Lower leg skin (tissue), 4 donors: ENCODE measurements around the gene BAZ1A. TPM values are rescaled to one million over a fixed set of nuclear protein-coding genes. Genes with fewer than 3 reads are reported as not detected.

Source experiments
- DNase-seq, 2 donors: peaks; one replicate each; pipeline ENCODE4 v3.0.0-alpha.2; 2019; ENCODE audit warnings: low spot score in 2 of 2
- H3K4me3 ChIP-seq: fragments of 200-600 bp; sonication (generic); 2 replicates; pipeline ENCODE4 v1.5.1; 2017; ENCODE audit warnings: mild to moderate bottlenecking, low read depth; ENCODE audit not compliant: poor library complexity, severe bottlenecking
- POLR2A ChIP-seq, 2 donors: fragments of 450-650 bp; IDR thresholded peaks; one replicate each; pipeline ENCODE4 v1.6.1; 2016 to 2017; ENCODE audit warnings: antibody characterized with exemption in 2 of 2, mild to moderate bottlenecking in 1 of 2, moderate library complexity in 1 of 2
- WGBS, 2 donors: methylation state at CpG; one replicate each; pipeline ENCODE4 v1.1.5; 2018; 5-methylcytosine and 5-hydroxymethylcytosine counted together
- intact Hi-C: fragments of 100-400 bp; cut with DNase I; formaldehyde crosslinking; loops from one replicate; pipeline ENCODE4 v1.15.0; 2023; ENCODE audit warnings: low total_unique reads
- total RNA-seq, 4 donors: library from RNA; depleted of rRNA; stranded (reverse); fragments of >200 nt; gene quantifications; one replicate each; pipeline ENCODE4 v1.1.0, GENCODE V29; 2016
- TF ChIP-seq, protein P1 (sequence below), 3 donors: fragments of 450-650 bp; IDR thresholded peaks; one replicate each; pipeline ENCODE4 v1.5.1; 2016; ENCODE audit warnings: antibody characterized with exemption in 3 of 3, mild to moderate bottlenecking in 3 of 3, moderate library complexity in 2 of 3

BAZ1A gene
- total RNA-seq, 4 donors from 2014 or later = 27.7 to 47.9 (median 42.1) TPM

DNA sequence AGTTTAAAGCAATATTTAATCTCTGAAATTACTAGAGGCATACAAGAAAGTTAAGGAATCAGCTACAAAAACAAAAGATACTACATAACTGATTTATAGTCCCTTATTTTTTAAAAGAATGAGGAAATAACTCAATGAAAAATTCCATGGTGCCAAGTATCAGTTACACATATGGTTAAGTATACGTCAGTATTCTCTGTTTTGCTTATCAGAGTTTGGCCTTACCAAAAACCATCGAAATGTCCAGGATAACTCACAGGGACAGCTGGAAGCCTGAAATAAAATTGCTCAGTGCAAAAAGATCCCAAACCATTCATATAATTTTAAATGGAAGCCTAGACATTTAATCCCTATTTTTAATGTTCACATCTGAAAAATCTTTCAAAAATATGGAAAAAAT is 164.4 kb downstream of the BAZ1A start:
- H3K4me3 ChIP-seq = no peak overlapping the region
- 62 to 64% methylated on average over 2 of the region's 2 CpGs for WGBS, 2 donors
- DNase-seq = no peak
- intact Hi-C loops = no loop called here
- TF ChIP-seq, protein P1, sequence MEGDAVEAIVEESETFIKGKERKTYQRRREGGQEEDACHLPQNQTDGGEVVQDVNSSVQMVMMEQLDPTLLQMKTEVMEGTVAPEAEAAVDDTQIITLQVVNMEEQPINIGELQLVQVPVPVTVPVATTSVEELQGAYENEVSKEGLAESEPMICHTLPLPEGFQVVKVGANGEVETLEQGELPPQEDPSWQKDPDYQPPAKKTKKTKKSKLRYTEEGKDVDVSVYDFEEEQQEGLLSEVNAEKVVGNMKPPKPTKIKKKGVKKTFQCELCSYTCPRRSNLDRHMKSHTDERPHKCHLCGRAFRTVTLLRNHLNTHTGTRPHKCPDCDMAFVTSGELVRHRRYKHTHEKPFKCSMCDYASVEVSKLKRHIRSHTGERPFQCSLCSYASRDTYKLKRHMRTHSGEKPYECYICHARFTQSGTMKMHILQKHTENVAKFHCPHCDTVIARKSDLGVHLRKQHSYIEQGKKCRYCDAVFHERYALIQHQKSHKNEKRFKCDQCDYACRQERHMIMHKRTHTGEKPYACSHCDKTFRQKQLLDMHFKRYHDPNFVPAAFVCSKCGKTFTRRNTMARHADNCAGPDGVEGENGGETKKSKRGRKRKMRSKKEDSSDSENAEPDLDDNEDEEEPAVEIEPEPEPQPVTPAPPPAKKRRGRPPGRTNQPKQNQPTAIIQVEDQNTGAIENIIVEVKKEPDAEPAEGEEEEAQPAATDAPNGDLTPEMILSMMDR (IDR thresholded peaks at IDR 0.05) = no peak
- no peak for TF ChIP-seq POLR2A (IDR thresholded peaks at IDR 0.05)

DNA sequence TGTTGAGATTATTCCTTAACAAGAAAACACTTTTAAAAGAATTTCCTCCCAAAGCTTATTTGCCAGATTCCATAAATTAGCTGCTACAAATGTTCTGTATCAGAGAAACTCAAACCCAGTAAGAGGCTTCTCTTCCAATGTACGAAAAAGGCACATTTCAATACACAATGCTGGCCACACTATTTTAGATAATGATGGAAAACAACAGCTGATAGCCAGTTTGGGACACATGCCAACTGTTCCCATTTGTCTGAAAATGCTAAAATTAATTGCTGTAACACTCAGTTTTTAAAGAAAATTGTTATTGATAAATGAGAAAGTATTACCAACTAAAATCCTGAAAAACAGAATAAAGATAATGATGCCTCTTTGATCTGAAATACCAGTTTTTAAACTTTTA is 165.2 kb downstream of the BAZ1A start:
- no peak overlapping the region for H3K4me3 ChIP-seq
- intact Hi-C loops = no loop called here
- TF ChIP-seq, protein P1 (IDR thresholded peaks at IDR 0.05) = no peak
- no peak for TF ChIP-seq POLR2A (IDR thresholded peaks at IDR 0.05)
- no peak for DNase-seq
- WGBS, 2 donors = 55 to 81% methylated on average over 1 of the region's 1 CpG

DNA sequence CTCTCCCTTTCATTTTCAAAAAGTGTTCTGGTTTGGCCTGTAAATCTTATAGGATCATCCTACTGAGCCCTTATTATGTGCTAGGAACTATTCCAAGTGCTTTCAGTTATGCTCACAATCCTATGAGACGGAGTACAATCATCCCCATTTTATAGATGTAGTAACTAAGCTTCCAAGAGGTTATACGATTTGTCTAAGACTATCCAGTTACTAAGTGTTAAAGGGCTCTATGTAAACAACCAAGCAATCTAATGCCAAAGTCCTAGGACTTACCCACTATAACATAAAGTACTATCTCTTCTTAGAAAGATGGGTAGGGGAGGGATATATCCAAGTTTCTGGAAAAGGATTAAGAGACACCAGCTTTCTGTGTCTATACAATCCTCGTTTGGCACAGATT is 167.4 kb downstream of the BAZ1A start:
- 91% methylated on average over 3 of the region's 3 CpGs for WGBS, 2 donors
- no peak overlapping the region for H3K4me3 ChIP-seq
- DNase-seq = no peak
- TF ChIP-seq, protein P1 (IDR thresholded peaks at IDR 0.05) = no peak
- no peak for TF ChIP-seq POLR2A (IDR thresholded peaks at IDR 0.05)
- intact Hi-C loops = no loop called here

Other genes starting within 250 kb of the BAZ1A start
- 10 to 100 TPM; 66.9 to 74.6 (median 73.5) TPM for gene SNX6, start 245.2 kb downstream of the BAZ1A start, total RNA-seq
- 10 to 100 TPM in 2 of 4 donors, 1 to 10 TPM in 2; 5.7 to 16.4 (median 9.1) TPM for gene CFL2, start 160.8 kb downstream of the BAZ1A start, total RNA-seq
- gene SRP54, start 107.6 kb upstream of the BAZ1A start, total RNA-seq = 10 to 100 TPM; 36.1 to 51.8 (median 38.6) TPM
- gene FAM177A1, start 170.9 kb upstream of the BAZ1A start, total RNA-seq = 10 to 100 TPM; 38.8 to 51.5 (median 47.7) TPM
- gene PPP2R3C, start 246.6 kb upstream of the BAZ1A start, total RNA-seq = 10 to 100 TPM in 1 of 4 donors, 1 to 10 TPM in 3; 4.3 to 20.8 (median 6.8) TPM
- gene PRORP, start 247.2 kb upstream of the BAZ1A start, total RNA-seq = 10 to 100 TPM; 24.1 to 29.6 (median 25.3) TPM